ENCODE measurements around the gene KANSL1.

DNA sequence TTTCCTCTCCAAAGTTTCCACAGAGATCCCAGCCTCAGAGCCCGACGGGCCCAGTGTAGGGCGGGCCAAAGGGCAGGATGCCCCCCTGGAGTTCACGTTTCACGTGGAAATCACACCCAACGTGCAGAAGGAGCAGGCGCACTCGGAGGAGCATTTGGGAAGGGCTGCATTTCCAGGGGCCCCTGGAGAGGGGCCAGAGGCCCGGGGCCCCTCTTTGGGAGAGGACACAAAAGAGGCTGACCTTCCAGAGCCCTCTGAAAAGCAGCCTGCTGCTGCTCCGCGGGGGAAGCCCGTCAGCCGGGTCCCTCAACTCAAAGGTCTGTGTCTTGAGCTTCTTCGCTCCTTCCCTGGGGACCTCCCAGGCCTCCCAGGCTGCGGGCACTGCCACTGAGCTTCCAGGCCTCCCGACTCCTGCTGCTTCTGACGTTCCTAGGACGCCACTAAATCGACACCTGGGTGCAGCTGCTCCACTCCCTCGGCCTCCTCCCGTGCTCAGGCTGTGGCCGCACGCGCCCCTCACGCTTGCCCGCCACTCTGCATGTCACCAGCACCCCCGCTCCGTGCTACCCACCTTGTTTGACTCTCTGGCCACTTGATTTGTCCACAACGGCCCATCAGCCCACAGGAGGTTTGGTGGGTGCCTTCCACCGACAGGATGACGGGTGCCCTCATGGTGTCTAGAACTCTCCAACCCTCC lies 209.5 kb downstream of the KANSL1 start:
- TF ChIP-seq, protein P1, sequence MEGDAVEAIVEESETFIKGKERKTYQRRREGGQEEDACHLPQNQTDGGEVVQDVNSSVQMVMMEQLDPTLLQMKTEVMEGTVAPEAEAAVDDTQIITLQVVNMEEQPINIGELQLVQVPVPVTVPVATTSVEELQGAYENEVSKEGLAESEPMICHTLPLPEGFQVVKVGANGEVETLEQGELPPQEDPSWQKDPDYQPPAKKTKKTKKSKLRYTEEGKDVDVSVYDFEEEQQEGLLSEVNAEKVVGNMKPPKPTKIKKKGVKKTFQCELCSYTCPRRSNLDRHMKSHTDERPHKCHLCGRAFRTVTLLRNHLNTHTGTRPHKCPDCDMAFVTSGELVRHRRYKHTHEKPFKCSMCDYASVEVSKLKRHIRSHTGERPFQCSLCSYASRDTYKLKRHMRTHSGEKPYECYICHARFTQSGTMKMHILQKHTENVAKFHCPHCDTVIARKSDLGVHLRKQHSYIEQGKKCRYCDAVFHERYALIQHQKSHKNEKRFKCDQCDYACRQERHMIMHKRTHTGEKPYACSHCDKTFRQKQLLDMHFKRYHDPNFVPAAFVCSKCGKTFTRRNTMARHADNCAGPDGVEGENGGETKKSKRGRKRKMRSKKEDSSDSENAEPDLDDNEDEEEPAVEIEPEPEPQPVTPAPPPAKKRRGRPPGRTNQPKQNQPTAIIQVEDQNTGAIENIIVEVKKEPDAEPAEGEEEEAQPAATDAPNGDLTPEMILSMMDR (IDR thresholded peaks at IDR 0.05) = no peak
- no peak for TF ChIP-seq EZH2 (IDR thresholded peaks at IDR 0.05)
